PC-3 (cell line): ENCODE data around the gene IFI27L2.

Experiments
- CTCF ChIP-seq: fragments of 300-600 bp; sonication (generic); conservative IDR thresholded peaks from 2 replicates; pipeline ENCODE4 v1.5.1; 2017; ENCODE audit warnings: antibody characterized with exemption, low read depth, mild to moderate bottlenecking, low read length
- EZH2 ChIP-seq: fragments of 300-600 bp; sonication (generic); IDR thresholded peaks from one replicate; pipeline ENCODE4 v1.6.1; 2017; ENCODE audit warnings: antibody characterized with exemption, mild to moderate bottlenecking, low read length; ENCODE audit not compliant: unreplicated experiment

GRCh38 chr14:94115631-94116030 is 13.8 kb downstream of the IFI27L2 start:
- TF ChIP-seq CTCF (no peak), EZH2 (no peak)
